Subcutaneous adipose tissue (tissue), 4 donors: Measurements from ENCODE around the gene FUCA2. TPM values are rescaled to one million over a fixed set of nuclear protein-coding genes. Genes with fewer than 3 reads are reported as not detected.

Source experiments
- CTCF ChIP-seq: fragments of 450-650 bp; IDR thresholded peaks from one replicate; pipeline ENCODE4 v1.5.1; 2016; ENCODE audit warnings: low read depth, mild to moderate bottlenecking, control low read depth, antibody characterized with exemption, moderate library complexity
- total RNA-seq, 4 donors: library from RNA; depleted of rRNA; stranded (reverse); fragments of >200 nt; gene quantifications; one replicate each; pipeline ENCODE4 v1.1.0, GENCODE V29; 2016

FUCA2 gene
- total RNA-seq, 4 donors from 2014 or later: 30.3 to 46.9 (median 38.7) TPM

DNA sequence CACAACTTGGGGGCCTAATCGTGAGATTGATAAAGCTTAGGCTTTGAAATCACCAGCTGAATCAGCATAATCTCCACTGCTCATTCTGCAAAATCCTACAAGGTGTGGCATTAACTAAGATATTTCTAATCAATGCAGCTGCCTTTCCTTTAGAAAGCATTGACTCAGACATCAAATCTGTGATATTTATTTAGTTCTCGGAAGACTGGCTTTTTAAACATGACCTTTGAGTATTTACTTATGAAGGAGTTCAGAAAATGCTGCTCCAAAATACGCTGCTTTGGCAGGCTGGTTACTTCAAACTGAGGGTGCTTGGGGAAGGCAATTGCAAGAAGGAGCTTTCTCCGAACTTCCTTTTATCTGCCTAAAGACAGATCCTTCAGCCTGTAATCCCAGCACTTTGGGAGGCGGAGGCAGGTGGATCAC is 23.7 kb upstream of the FUCA2 start:
- TF ChIP-seq CTCF: no peak

- no peak for TF ChIP-seq CTCF
Measured at GRCh38 chr6:143531720-143532499, 20.4 kb upstream of the FUCA2 start.

DNA sequence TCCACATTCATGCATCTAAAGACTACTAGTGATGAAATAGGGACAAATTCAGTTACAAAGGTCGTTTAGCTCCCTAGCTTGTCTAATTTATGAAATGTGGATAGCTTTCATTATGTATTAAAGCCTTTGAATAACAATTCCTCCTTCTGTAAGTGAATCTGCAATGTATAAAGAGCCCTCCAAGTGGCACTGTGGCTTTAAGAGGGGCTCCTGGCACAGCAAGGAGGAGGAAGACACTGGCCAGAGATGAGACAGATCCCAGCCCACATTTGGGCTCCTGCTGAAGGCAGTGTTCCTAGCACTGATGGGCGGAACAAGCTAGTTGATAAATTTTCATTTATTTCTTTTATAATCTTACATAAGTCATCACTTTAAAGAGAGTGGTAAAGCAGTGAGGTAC is 17.6 kb upstream of the FUCA2 start:
- TF ChIP-seq CTCF: no peak

GRCh38 chr6:143528164-143528811 is 16.8 kb upstream of the FUCA2 start:
- TF ChIP-seq CTCF: no peak

- TF ChIP-seq CTCF: no peak
Measured at GRCh38 chr6:143527677-143528076, 16.2 kb upstream of the FUCA2 start.

DNA sequence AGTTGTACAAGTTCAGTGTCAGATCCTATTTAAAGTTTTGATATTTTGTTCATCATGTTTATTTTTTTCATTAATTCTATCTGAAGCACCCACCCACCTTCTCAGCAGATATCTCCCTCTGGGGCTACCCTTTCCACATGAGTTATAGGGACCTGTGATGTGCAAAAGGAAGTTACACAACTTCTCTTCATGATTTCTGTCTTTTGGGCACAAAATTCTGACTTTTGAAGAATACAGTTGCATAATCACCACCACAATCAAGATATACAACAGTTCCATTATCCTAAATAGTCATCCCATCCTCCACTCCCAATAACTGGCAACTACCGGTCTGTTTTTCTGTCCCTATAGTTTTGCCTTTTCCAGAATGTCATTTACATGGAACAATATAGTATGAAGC is 13.8 kb upstream of the FUCA2 start:
- TF ChIP-seq CTCF: no peak

DNA sequence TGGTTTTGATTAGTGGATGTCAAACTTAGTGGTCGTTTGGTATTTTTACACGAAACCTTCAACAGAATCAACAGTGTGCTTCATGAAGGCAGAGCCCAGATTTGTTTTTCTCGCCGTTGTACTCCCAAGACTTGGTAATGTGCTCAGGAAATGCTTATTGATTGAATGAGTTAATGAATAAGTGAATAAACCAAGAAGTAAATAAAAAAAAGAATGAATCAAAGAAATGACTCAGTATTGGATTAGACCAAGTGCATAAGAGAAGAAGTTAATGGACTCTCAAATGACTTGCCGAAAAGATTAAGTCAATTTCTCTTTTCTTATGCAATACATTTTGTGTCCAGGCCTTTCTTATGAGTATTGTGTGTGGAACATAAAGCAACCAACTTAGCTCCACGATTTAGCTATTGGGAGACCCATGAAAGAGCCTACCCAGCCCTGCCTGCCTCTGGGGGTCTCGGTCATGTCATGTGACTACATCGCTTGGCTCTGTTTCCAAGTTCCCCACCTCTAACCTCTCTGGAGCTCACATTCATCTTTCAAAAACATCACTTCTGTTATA is 10.6 kb upstream of the FUCA2 start:
- no peak for TF ChIP-seq CTCF
